ENCODE results near the gene CCDC183.

The CCDC183 gene

DNA sequence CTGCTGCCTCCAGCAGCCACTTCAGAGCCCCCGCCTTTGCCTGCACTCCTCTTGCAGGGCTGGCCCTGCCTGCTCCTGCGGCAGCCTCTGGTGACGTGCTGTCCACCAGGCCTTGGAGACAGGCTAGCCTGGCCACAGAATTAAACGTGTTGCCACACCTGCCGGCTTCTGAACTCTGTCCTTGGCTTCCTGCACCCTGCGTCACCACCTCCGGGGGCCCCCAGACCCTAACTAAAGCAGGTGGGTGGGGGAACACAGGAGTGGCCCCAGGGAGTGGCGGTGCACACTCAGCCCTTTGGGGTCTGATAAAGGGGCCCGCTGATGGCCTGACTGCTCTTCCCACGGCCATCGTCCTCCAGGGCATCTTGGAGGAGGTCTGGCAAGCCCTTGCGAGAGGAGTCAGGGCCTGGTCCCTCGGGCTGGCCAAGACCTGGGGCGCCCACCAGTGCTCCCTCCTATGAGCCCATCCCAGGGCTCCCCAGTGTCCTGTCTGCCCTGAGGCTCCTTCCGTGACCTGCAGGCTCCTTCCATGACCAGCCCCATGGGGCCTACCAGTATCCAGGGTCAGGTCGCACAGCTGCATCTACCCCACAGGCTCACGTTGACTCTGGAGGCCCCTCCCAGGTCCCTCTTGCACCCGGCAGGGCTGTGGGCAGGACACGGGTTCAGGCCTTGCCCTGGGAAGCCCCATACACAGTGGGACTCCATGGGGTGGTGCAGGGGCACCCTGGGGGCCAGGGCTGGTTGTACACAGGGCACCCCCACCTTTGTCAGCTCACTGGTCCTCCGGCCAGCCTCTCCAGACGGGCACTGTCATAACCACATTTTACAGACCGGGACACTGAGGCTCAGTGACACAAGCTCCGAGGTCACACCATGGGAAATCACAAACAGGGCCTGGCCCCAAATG is 55.0 kb downstream of the CCDC183 start:
- no peak for DNase-seq

DNA sequence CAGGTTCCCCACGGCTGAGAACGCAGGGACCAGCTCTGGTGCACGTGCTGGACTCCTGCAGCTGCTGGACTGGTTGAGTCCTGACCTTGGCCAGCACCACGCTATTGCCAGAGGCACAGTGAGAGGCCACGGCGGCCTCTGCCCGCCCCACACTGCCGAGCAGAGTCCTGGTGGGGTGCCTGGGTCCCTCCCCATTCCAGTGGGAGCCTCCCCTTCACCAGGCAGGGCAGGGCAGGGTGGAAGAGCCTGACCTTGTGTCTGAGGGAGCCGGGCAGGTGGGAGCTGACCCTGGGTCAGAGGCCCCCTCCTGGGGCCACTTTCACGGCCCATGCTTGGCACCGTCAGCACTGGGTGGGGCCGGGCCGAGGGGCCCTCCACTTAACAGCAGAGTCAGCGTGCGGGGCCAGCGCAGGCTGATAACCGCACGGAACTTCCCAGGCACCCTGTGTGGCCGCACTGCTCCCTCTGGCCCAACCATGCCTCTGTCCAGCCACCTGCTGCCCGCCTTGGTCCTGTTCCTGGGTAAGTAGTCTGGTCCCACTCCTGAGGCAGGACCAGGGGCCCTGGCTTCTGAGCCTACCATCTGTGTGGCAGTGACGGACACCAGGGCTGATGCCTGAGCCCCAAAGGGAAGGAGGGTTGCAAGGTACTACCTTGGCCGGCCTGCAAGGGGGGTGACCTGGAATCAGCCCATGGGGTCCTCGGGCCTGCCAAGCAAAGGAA is 56.0 kb downstream of the CCDC183 start, which contains the start of gene MAMDC4:
Gene MAMDC4 (plus strand): TSS at position 406 of the 723 bp plus-strand sequence. CDS start 71 bp downstream, at position 477.
- DNase-seq: no peak

DNA sequence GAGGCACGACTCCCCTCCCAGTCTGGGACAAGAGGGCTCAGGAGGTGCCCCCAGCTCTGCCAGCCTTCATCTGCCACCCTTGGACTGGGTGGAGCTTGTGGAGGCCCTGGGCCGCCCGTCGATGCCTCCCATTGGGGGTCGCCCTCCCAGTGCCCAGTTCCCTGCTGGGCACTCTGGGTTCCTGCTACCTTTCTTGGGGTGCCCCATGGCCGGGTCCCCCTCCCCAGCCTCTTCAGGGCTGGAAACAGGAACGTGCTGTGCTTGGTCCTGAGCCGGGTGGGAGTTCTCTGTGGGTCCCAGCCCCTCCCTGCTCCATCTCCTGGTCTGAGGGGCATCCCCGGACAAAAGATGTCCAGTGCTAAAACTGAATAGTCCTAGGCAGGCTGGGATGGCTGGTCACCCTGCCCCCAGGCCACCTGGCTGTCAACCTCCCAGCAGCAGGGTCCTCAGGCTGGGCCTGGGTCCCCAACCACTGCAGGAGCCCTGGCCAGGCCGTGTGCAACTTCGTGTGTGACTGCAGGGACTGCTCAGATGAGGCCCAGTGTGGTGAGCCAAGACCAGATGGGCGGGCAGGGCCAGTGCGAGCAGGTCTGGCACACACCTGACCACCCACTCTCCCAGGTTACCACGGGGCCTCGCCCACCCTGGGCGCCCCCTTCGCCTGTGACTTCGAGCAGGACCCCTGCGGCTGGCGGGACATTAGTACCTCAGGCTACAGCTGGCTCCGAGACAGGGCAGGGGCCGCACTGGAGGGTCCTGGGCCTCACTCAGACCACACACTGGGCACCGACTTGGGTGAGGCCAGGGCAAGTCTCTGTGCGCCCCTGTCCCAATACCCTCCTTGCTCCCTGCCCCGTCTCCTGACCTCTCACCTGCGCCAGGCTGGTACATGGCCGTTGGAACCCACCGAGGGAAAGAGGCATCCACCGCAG is 56.8 kb downstream of the CCDC183 start:
- no peak for DNase-seq

DNA sequence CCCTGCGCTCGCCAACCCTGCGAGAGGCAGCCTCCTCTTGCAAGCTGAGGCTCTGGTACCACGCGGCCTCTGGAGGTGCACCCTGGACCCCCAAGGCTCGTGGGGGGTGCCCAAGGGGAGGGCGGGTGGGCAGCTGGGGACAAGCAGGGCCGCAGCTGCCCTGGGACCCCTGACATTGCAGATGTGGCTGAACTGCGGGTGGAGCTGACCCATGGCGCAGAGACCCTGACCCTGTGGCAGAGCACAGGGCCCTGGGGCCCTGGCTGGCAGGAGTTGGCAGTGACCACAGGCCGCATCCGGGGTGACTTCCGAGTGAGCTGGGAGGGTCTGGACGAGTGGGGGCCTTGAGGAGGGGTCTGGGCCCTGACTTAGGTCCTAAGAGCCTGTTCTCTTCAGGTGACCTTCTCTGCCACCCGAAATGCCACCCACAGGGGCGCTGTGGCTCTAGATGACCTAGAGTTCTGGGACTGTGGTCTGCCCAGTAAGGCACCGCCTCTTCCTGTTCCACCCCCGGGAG is 57.5 kb downstream of the CCDC183 start:
- DNase-seq: no peak

DNA sequence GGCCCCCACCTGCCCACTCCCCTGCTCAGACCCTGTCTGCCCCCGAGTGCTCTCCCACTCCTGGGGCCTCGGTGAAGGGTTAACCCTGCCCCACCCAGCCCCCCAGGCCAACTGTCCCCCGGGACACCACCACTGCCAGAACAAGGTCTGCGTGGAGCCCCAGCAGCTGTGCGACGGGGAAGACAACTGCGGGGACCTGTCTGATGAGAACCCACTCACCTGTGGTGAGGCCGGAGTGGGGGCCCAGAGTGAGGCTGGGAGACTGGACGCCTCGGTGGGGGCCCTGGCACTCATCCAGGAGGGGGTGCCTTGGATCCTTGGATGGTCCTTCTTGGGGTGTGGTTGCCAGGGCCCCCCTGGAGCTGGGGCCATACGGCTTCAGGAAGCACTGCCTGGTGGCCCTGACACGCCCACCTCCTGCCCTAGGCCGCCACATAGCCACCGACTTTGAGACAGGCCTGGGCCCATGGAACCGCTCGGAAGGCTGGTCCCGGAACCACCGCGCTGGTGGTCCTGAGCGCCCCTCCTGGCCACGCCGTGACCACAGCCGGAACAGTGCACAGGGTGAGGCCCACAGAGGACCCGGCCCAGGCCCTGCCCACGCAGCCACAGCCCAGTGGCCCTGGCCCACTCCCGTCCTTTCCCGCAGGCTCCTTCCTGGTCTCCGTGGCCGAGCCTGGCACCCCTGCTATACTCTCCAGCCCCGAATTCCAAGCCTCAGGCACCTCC is 58.1 kb downstream of the CCDC183 start:
- DNase-seq: no peak

DNA sequence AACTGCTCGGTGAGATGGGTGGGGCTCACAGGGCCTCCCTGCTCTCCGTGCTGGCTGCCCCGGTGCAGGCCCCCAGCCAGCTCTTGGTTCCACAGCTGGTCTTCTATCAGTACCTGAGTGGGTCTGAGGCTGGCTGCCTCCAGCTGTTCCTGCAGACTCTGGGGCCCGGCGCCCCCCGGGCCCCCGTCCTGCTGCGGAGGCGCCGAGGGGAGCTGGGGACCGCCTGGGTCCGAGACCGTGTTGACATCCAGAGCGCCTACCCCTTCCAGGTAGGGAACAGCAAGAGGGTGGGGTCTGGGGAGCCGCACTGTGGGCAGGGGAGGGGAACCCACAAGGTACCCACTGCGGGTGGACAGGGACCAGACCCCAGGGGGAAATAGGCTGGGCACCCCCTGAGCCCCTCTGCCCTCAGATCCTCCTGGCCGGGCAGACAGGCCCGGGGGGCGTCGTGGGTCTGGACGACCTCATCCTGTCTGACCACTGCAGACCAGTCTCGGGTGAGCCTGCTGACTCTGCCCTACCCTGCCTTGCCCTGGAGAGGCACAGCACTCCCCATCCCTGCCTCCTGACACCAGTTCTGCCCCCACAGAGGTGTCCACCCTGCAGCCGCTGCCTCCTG is 58.8 kb downstream of the CCDC183 start:
- DNase-seq: no peak

DNA sequence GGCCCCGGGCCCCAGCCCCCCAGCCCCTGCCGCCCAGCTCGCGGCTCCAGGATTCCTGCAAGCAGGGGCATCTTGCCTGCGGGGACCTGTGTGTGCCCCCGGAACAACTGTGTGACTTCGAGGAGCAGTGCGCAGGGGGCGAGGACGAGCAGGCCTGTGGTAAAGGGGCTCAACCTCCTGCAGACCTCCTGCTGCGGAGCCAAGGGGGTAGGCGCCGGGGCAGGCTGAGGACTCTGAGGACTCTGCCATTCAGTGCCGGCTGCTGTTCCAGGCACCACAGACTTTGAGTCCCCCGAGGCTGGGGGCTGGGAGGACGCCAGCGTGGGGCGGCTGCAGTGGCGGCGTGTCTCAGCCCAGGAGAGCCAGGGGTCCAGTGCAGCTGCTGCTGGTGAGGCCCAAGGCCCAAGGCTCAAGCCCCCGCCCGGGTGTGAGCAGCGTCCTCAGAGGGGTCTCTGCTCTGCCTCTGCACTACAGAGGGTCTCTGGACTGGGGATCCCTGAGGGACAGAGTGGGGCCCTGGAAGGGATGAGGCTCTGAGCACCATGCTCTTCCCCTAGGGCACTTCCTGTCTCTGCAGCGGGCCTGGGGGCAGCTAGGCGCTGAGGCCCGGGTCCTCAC is 59.4 kb downstream of the CCDC183 start:
- no peak for DNase-seq

DNA sequence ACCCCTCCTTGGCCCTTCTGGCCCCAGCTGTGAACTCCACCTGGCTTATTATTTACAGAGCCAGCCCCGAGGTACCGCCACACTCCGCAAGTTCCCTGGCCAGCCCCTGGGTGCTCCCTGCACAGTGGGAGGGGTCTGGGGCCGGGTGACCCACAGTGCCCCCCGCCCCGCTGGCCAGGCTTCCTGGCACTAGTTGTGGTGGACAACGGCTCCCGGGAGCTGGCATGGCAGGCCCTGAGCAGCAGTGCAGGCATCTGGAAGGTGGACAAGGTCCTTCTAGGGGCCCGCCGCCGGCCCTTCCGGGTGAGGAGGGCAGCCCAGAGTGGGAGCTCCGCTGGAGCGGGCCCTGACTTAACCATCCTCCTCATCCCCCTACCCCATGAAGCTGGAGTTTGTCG is 59.9 kb downstream of the CCDC183 start:
- DNase-seq: no peak

DNA sequence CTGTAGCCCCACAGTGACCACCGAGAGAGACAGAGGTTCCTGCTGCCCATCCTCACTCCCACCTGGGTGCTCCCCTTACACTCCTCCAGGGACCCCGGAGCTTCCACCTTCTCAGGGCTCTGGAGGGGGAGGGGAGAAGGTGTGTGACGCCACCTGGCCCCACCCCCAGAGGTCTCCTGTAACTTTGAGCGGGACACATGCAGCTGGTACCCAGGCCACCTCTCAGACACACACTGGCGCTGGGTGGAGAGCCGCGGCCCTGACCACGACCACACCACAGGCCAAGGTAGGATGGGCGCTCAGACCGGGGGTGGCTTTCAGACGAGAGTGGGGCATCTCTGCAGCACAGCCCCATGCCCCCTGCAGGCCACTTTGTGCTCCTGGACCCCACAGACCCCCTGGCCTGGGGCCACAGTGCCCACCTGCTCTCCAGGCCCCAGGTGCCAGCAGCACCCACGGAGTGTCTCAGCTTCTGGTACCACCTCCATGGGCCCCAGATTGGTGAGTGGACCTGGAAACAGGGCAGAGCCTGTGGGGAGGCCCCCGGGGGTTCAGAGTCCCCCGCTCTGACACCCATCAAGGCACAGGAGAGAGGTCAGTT is 60.5 kb downstream of the CCDC183 start:
- no peak for DNase-seq

DNA sequence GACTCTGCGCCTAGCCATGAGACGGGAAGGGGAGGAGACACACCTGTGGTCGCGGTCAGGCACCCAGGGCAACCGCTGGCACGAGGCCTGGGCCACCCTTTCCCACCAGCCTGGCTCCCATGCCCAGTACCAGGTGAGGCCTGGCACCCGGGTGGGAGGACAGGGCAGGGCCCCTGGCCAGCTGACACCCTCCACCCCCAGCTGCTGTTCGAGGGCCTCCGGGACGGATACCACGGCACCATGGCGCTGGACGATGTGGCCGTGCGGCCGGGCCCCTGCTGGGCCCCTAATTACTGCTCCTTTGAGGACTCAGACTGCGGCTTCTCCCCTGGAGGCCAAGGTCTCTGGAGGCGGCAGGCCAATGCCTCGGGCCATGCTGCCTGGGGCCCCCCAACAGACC is 61.0 kb downstream of the CCDC183 start:
- no peak for DNase-seq
